AG10803 (cell line): Measurements from ENCODE around the gene ZNF595.

Source experiments
- DNase-seq: peaks from one replicate; pipeline ENCODE4 v3.0.0; 2010; ENCODE audit warnings: low read depth
- H3K4me3 ChIP-seq: 2 replicates; pipeline ENCODE4 v1.5.1; 2011; ENCODE audit warnings: mild to moderate bottlenecking, low read length, control low read depth
- CTCF ChIP-seq: conservative IDR thresholded peaks from 2 replicates; pipeline ENCODE4 v1.5.1; 2011; ENCODE audit warnings: mild to moderate bottlenecking, low read length, control low read depth, inconsistent platforms

Gene ZNF595

GRCh38 chr4:124275-125081 is 71.4 kb downstream of the ZNF595 start, which contains the start of gene ZNF718:
TSS of gene ZNF718 (plus strand) at chr4:124501. CDS start at chr4:124671, 170 bp downstream.
- peak within 1 kb of the TSS; percentile 91 for H3K4me3 ChIP-seq
- TF ChIP-seq CTCF: no peak
- peak; percentile 95 for DNase-seq

GRCh38 chr4:125091-125771 is 72.1 kb downstream of the ZNF595 start:
- DNase-seq: no peak
- TF ChIP-seq CTCF: no peak
- peak overlapping the region; percentile 91 for H3K4me3 ChIP-seq

- TF ChIP-seq CTCF: no peak
Observed at GRCh38 chr4:125833-126232, 72.7 kb downstream of the ZNF595 start.

GRCh38 chr4:132483-132882 is 79.4 kb downstream of the ZNF595 start:
- no peak for TF ChIP-seq CTCF
- no peak overlapping the region for H3K4me3 ChIP-seq
- DNase-seq: no peak

More at GRCh38 chr4:125833-126232, 72.7 kb downstream of the ZNF595 start:
- H3K4me3 ChIP-seq: peak overlapping the region; percentile 91
- DNase-seq: no peak
